Breast epithelium (tissue), 4 donors: ENCODE results near the gene KRTAP13-1. TPM values are rescaled to one million over a fixed set of nuclear protein-coding genes. Genes with fewer than 3 reads are reported as not detected.

Experiments
- DNase-seq, 2 donors: peaks; one replicate each; pipeline ENCODE4 v3.0.0-alpha.2; 2019; ENCODE audit warnings: low spot score in 2 of 2
- H3K27ac ChIP-seq, 2 donors: fragments of 200-600 bp; sonication (generic) in 1 of 2; one replicate each; pipeline ENCODE4 v1.5.1; 2016 to 2019; ENCODE audit warnings: mild to moderate bottlenecking in 1 of 2
- H3K27me3 ChIP-seq, 2 donors: fragments of 200-600 bp; sonication (generic) in 1 of 2; one replicate each; pipeline versions ENCODE4 v1.5.1 to v1.6.0; 2017 to 2019; ENCODE audit warnings: control low read depth in 1 of 2, mild to moderate bottlenecking in 1 of 2
- H3K36me3 ChIP-seq: fragments of 200-600 bp; one replicate; pipeline ENCODE4 v1.5.1; 2019
- H3K4me1 ChIP-seq, 2 donors: fragments of 200-600 bp; sonication (generic); one replicate each; pipeline ENCODE4 v1.5.1; 2016 to 2019; ENCODE audit warnings: control low read depth in 1 of 2
- H3K4me3 ChIP-seq, 3 donors: fragments of 200-600 bp; sonication (generic); 1 replicate in 2 of 3; 2 replicates in 1 of 3; pipeline ENCODE4 v1.5.1; 2016 to 2019; ENCODE audit warnings: mild to moderate bottlenecking in 3 of 3, moderate library complexity in 2 of 3
- H3K9me3 ChIP-seq, 2 donors: fragments of 200-600 bp; sonication (generic) in 1 of 2; one replicate each; pipeline ENCODE4 v1.5.1; 2016 to 2019; ENCODE audit warnings: control low read depth in 1 of 2
- POLR2A ChIP-seq: fragments of 450-650 bp; IDR thresholded peaks from one replicate; pipeline ENCODE4 v1.6.1; 2016; ENCODE audit warnings: antibody characterized with exemption, mild to moderate bottlenecking, moderate library complexity
- POLR2AphosphoS5 ChIP-seq, 3 donors: sonication (generic); formaldehyde crosslinking; IDR thresholded peaks; one replicate each; pipeline ENCODE4 v1.6.1; 2017; ENCODE audit warnings: antibody characterized with exemption in 3 of 3
- intact Hi-C: fragments of 100-400 bp; cut with DNase I; formaldehyde crosslinking; loops from one replicate; pipeline ENCODE4 v1.15.1; 2023; ENCODE audit warnings: low total_unique reads
- total RNA-seq, 3 donors: library from RNA; depleted of rRNA; stranded (reverse); fragments of >200 nt; gene quantifications; one replicate each; pipeline ENCODE4 v1.1.0, GENCODE V29; 2016
- TF ChIP-seq, protein P1 (sequence below), 3 donors: fragments of 450-650 bp; IDR thresholded peaks; one replicate each; pipeline ENCODE4 v1.5.1; 2016 to 2017; ENCODE audit warnings: antibody characterized with exemption in 3 of 3, mild to moderate bottlenecking in 3 of 3, moderate library complexity in 3 of 3

The KRTAP13-1 gene
- total RNA-seq, 3 donors from 2014 or later = not detected

DNA sequence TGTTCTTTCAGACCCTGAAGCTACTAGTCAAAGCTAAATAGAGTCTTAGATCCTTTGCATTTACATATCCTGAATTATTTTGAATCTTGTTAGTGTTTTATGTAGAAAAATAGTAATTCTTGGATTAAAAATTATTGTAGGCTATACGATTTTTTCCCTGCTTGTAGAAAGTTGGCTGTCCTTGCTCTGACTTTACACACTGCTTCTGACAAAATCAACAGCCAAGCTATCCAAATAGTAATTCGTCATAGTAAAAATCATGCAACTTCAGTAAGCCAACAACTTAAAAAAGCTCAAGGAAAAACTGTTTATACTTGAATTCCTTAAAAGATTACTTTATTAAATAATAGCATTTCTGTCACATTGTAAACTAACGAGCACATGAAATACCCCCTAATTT is 39.9 kb upstream of the KRTAP13-1 start:
- no peaks in the 10 kb centered on the region for H3K27me3 ChIP-seq
- no peak overlapping the region for H3K27ac ChIP-seq
- intact Hi-C loops = no loop called here
- H3K9me3 ChIP-seq = no peaks in the 10 kb centered on the region
- TF ChIP-seq POLR2AphosphoS5 (IDR thresholded peaks at IDR 0.05) (no peak), POLR2A (no peak)
- TF ChIP-seq, protein P1, sequence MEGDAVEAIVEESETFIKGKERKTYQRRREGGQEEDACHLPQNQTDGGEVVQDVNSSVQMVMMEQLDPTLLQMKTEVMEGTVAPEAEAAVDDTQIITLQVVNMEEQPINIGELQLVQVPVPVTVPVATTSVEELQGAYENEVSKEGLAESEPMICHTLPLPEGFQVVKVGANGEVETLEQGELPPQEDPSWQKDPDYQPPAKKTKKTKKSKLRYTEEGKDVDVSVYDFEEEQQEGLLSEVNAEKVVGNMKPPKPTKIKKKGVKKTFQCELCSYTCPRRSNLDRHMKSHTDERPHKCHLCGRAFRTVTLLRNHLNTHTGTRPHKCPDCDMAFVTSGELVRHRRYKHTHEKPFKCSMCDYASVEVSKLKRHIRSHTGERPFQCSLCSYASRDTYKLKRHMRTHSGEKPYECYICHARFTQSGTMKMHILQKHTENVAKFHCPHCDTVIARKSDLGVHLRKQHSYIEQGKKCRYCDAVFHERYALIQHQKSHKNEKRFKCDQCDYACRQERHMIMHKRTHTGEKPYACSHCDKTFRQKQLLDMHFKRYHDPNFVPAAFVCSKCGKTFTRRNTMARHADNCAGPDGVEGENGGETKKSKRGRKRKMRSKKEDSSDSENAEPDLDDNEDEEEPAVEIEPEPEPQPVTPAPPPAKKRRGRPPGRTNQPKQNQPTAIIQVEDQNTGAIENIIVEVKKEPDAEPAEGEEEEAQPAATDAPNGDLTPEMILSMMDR (IDR thresholded peaks at IDR 0.05) = no peak
- no peak for DNase-seq
- no peaks in the 10 kb centered on the region for H3K36me3 ChIP-seq
- H3K4me3 ChIP-seq = no peak overlapping the region
- H3K4me1 ChIP-seq = no peaks in the 10 kb centered on the region

DNA sequence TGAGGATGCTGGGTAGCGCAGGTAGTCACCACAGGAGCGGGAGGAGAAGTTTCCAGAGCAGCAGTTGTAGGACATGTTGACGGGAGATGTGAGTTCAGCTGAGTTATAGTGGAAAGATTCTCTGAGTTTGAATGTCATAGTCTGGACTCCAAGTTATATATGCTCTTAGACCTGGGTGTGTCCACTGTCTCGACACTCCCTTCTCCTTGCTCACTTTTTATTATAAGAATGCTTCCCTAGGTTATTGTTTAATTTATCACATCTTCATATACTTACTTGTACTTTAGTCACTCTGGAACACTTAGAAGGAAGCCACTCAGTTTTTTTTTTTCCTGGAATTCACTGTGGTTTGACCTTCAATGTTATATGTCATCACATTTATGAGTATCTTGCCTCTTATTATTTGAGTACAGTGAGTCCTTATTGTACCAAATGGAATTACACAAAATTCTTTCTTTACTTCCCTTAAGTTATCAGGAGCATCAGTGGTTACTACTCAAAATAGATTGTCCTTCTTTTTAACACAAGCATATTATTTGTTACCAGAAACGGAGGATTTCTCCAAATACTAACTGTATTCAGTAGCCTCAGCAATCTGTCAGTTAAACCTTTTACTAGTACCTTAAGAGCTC is 23.6 kb upstream of the KRTAP13-1 start, which contains the start of gene KRTAP13-2:
KRTAP13-2 (minus strand) TSS at position 133 of the 632 bp plus-strand sequence; CDS start at position 75, 58 bp downstream.
- no peak for TF ChIP-seq POLR2A
- TF ChIP-seq POLR2AphosphoS5 (IDR thresholded peaks at IDR 0.05) = no peak
- TF ChIP-seq, protein P1 (IDR thresholded peaks at IDR 0.05) = no peak
- H3K9me3 ChIP-seq = no peaks in the 10 kb centered on the region
- intact Hi-C loops = no loop called here

DNA sequence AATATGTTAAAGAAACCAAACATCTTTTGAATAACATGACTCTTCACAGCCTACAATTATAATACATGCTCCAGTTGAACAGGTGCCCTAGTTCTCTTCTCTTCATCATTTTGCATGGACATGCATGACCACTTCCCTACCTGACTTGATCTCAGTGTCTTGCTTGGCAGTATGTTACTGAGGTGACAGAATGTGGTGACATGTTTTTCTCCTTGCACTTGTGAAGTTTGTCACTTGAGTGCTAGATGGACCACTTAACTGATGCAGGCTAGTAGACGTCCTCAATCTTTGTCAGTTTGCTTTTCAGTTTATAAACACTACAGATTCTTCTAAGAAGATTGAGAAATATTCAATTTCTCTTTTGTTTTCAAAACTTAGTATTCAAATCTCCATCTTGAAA is 13.6 kb upstream of the KRTAP13-1 start:
- H3K4me3 ChIP-seq = no peak overlapping the region
- no peak for DNase-seq
- H3K27ac ChIP-seq = no peak overlapping the region
- H3K27me3 ChIP-seq = no peaks in the 10 kb centered on the region
- intact Hi-C loops = no loop called here
- TF ChIP-seq POLR2A (no peak), POLR2AphosphoS5 (IDR thresholded peaks at IDR 0.05) (no peak)
- TF ChIP-seq, protein P1 (IDR thresholded peaks at IDR 0.05) = no peak
- no peaks in the 10 kb centered on the region for H3K9me3 ChIP-seq
- H3K4me1 ChIP-seq = no peaks in the 10 kb centered on the region
- no peaks in the 10 kb centered on the region for H3K36me3 ChIP-seq

More for the DNA sequence above, 23.6 kb upstream of the KRTAP13-1 start, which contains the start of gene KRTAP13-2:
- Histone ChIP-seq H3K4me1 (no peaks in the 10 kb centered on the region), H3K36me3 (no peaks in the 10 kb centered on the region), H3K27ac (no peak within 1 kb of the TSS), H3K27me3 (no peaks in the 10 kb centered on the region), H3K4me3 (no peak within 1 kb of the TSS)
- no peak for DNase-seq

DNA sequence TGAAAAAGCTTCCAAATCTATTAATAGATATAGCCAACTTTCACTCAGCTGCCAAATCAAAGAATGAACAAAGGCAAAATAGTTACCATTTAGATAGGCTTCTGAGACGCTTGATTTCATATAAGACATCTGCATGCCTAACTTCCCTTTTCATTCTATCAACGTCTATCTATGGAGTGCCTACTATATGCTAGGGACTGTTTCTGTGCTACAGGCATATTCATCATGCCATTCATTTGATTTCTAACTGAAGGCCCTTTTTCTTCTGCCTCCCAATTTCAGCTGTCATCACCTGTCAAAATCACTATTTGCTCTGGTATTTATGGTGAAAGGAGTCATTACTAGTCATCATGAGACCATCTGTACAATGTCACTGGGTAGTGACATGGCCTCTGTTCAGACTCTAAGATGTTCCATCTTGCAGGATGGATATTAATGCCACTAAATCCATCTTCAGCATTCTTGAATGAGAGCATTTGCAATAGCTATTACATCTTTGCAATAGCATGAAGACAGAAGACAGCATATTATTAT is 4.3 kb upstream of the KRTAP13-1 start:
- Histone ChIP-seq H3K27me3 (no peaks in the 10 kb centered on the region), H3K4me3 (no peak overlapping the region), H3K36me3 (no peaks in the 10 kb centered on the region), H3K9me3 (peaks cover 0 to 8% of the 10 kb centered on the region in 2 donors), H3K4me1 (no peaks in the 10 kb centered on the region), H3K27ac (no peak overlapping the region)
- TF ChIP-seq POLR2A = no peak
- no peak for TF ChIP-seq POLR2AphosphoS5 (IDR thresholded peaks at IDR 0.05)
- TF ChIP-seq, protein P1 (IDR thresholded peaks at IDR 0.05) = no peak
- intact Hi-C loops = loop anchor here (5.0 kb wide), 1 partner anchor 114 kb away; no protein-coding TSS in a partner anchor
- no peak for DNase-seq

DNA sequence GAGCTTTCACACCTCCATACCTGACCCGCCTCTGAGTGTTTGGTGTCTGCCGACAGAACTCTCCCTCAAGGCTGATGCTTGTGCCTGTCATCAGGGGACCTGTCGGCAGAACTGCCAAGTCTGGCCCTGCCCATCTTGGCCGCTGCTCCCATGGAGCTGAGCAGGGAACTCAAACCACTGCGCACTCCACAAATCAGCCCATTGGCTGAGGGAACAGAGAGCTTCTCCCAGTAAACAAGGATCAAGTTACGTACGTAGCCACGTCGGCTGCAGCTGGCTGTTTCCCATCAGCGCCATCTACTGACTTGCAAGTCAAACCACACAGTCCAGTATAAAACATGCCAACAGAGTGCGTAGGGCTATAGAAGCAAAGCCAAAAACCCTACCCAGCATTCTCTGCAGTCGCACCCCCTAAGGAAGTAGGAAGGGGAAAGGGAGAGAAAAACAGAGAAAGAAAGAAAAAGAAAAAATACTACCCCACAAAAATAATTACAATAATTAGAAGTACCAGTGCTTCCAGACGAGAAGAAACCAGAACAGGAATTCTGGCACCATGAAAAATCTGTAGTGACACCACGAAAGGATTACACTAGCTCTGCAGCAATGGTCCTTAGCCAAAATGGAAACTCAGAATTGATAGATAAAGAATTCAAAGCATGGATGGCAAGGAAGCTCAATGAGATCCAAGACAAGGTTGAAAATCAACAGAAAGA is 13.1 kb downstream of the KRTAP13-1 start:
- no peaks in the 10 kb centered on the region for H3K36me3 ChIP-seq
- DNase-seq = peak; percentile 23 to 59
- H3K4me3 ChIP-seq = peak overlapping the region in 1 of 3 donors; percentile 12
- intact Hi-C loops = no loop called here
- H3K27me3 ChIP-seq = no peaks in the 10 kb centered on the region
- H3K27ac ChIP-seq = no peak overlapping the region
- no peaks in the 10 kb centered on the region for H3K4me1 ChIP-seq
- peaks cover 3 to 6% of the 10 kb centered on the region in 2 donors for H3K9me3 ChIP-seq
- no peak for TF ChIP-seq POLR2AphosphoS5 (IDR thresholded peaks at IDR 0.05)
- TF ChIP-seq, protein P1 (IDR thresholded peaks at IDR 0.05) = peak in 1 of 3 donors; percentile 18
